GM23338 (cell line): ENCODE data around the gene CYP3A7. TPM values are rescaled to one million over a fixed set of nuclear protein-coding genes. Genes with fewer than 3 reads are reported as not detected.

Experiments used
- ATAC-seq: fragments of 200-7000 bp; cut with Tn5 transposase; 3 replicates; pipeline ENCODE4 v1.9.1; 2020
- DNase-seq: peaks from one replicate; pipeline ENCODE4 v3.0.0-alpha.2; 2015; ENCODE audit warnings: low spot score
- H2AFZ ChIP-seq: fragments of 200-600 bp; sonication (generic); 2 replicates; pipeline ENCODE4 v1.8.0; 2016; ENCODE audit warnings: antibody characterized with exemption, mild to moderate bottlenecking, moderate library complexity
- H3F3A ChIP-seq: fragments of 200-600 bp; sonication (generic); replicated peaks from 2 replicates; pipeline ENCODE4 v1.8.0; 2017; ENCODE audit warnings: antibody characterized with exemption, mixed run types, low read depth
- H3K27ac ChIP-seq: fragments of 200-600 bp; sonication (generic); 2 replicates; pipeline ENCODE4 v1.6.1; 2016; ENCODE audit warnings: low read depth
- H3K27me3 ChIP-seq: fragments of 200-600 bp; sonication (generic); 2 replicates; pipeline ENCODE4 v1.8.0; 2016; ENCODE audit warnings: mild to moderate bottlenecking, mixed run types, moderate library complexity; ENCODE audit not compliant: insufficient read depth
- H3K36me3 ChIP-seq: fragments of 200-600 bp; sonication (generic); 2 replicates; pipeline ENCODE4 v1.8.0; 2016; ENCODE audit warnings: mild to moderate bottlenecking; ENCODE audit not compliant: insufficient read depth
- H3K4me1 ChIP-seq: fragments of 200-600 bp; sonication (generic); 2 replicates; pipeline ENCODE4 v1.8.0; 2016; ENCODE audit warnings: mild to moderate bottlenecking, moderate library complexity; ENCODE audit not compliant: insufficient read depth
- H3K4me2 ChIP-seq: fragments of 200-600 bp; sonication (generic); 2 replicates; pipeline ENCODE4 v1.7.1; 2017; ENCODE audit warnings: mixed run types
- H3K4me3 ChIP-seq: fragments of 200-600 bp; sonication (generic); 2 replicates; pipeline ENCODE4 v1.6.1; 2016; ENCODE audit warnings: mixed run types
- H3K79me2 ChIP-seq: fragments of 200-600 bp; sonication (generic); replicated peaks from 2 replicates; pipeline ENCODE4 v1.8.0; 2017; ENCODE audit warnings: mild to moderate bottlenecking; ENCODE audit not compliant: insufficient read depth
- H3K9me2 ChIP-seq: fragments of 200-600 bp; sonication (generic); 2 replicates; pipeline ENCODE4 v1.8.0; 2017; ENCODE audit not compliant: insufficient read depth
- H4K20me1 ChIP-seq: fragments of 200-600 bp; sonication (generic); replicated peaks from 2 replicates; pipeline ENCODE4 v1.8.0; 2017; ENCODE audit warnings: mild to moderate bottlenecking; ENCODE audit not compliant: insufficient read depth
- H3K27ac Mint-ChIP-seq: 2 replicates; pipeline ENCODE4 v1.8.0; 2020; ENCODE audit warnings: inconsistent platforms, mild to moderate bottlenecking, moderate library complexity, mixed read lengths
- H3K27me3 Mint-ChIP-seq: 3 replicates; pipeline ENCODE4 v1.8.0; 2022; ENCODE audit warnings: low read depth, mild to moderate bottlenecking, moderate library complexity, mixed read lengths, inconsistent platforms; ENCODE audit not compliant: insufficient read depth, poor library complexity
- H3K36me3 Mint-ChIP-seq: 3 replicates; pipeline ENCODE4 v1.8.0; 2021; ENCODE audit warnings: low read depth, mild to moderate bottlenecking, inconsistent platforms, moderate library complexity, mixed read lengths
- H3K4me1 Mint-ChIP-seq: 3 replicates; pipeline ENCODE4 v1.8.0; 2020; ENCODE audit warnings: mild to moderate bottlenecking, inconsistent platforms, mixed read lengths
- H3K4me3 Mint-ChIP-seq: 3 replicates; pipeline ENCODE4 v1.8.0; 2021; ENCODE audit warnings: moderate library complexity, mild to moderate bottlenecking, inconsistent platforms, mixed read lengths
- H3K9me3 Mint-ChIP-seq: 3 replicates; pipeline ENCODE4 v1.8.0; 2020; ENCODE audit warnings: moderate library complexity, mild to moderate bottlenecking, inconsistent platforms, mixed read lengths
- CREB1 ChIP-seq: fragments of 250-450 bp; sonication (Bioruptor Pico); IDR thresholded peaks from 2 replicates; pipeline ENCODE4 v1.5.0; 2020; ENCODE audit warnings: low read depth, mild to moderate bottlenecking, moderate library complexity
- EZH2phosphoT487 ChIP-seq: fragments of 200-600 bp; sonication (generic); IDR thresholded peaks from one replicate; pipeline ENCODE4 v1.8.1; 2018; ENCODE audit warnings: antibody characterized with exemption; ENCODE audit not compliant: unreplicated experiment
- JUNB ChIP-seq: IDR thresholded peaks from one replicate; pipeline ENCODE4 v1.6.1; 2016; ENCODE audit warnings: antibody characterized with exemption; ENCODE audit not compliant: unreplicated experiment
- NANOG ChIP-seq: IDR thresholded peaks from 2 replicates; pipeline ENCODE4 v1.6.1; 2016; ENCODE audit warnings: antibody characterized with exemption, borderline replicate concordance
- POLR2AphosphoS5 ChIP-seq: IDR thresholded peaks from 2 replicates; pipeline ENCODE4 v1.6.1; 2016; ENCODE audit warnings: antibody characterized with exemption, low read depth
- STAT1 ChIP-seq: IDR thresholded peaks from one replicate; pipeline ENCODE4 v1.6.1; 2016; ENCODE audit warnings: antibody characterized with exemption; ENCODE audit not compliant: unreplicated experiment
- ZNF114 ChIP-seq: fragments of 250-450 bp; sonication (Bioruptor Pico); IDR thresholded peaks from 2 replicates; pipeline ENCODE4 v1.5.0; 2020; ENCODE audit warnings: mild to moderate bottlenecking, moderate library complexity
- ZNF331 ChIP-seq: fragments of 250-450 bp; sonication (Bioruptor Pico); IDR thresholded peaks from 2 replicates; pipeline ENCODE4 v1.5.0; 2020; ENCODE audit warnings: low read depth, mild to moderate bottlenecking, moderate library complexity
- polyA plus RNA-seq: library from polyadenylated mRNA; unstranded; fragments of >200 nt; fragmentation: Nextera tagmentation; extraction: Ambion mirVana; gene quantifications from 2 replicates; pipeline ENCODE4 v1.2.1, GENCODE V29; 2016
- total RNA-seq: library from RNA; depleted of rRNA; stranded (reverse); fragments of >200 nt; shearing (Covaris generic); gene quantifications from 2 replicates; pipeline ENCODE4 v1.2.3, GENCODE V29; 2014
- TF ChIP-seq, protein P1 (sequence below), 2 experiments: fragments of 200-600 bp in 1 of 2; sonication (generic) in 1 of 2; conservative IDR thresholded peaks; 2 replicates each; pipeline versions ENCODE4 v1.5.1 to v1.6.1; 2016 to 2017; ENCODE audit warnings: antibody characterized with exemption in 2 of 2, low read depth in 2 of 2, mild to moderate bottlenecking in 2 of 2, moderate library complexity in 1 of 2
- TF ChIP-seq, protein P2 (sequence below): fragments of 250-450 bp; sonication (Bioruptor Pico); IDR thresholded peaks from 2 replicates; pipeline ENCODE4 v1.5.0; 2020; ENCODE audit warnings: mild to moderate bottlenecking, moderate library complexity
- TF ChIP-seq, protein P3 (sequence below): IDR thresholded peaks from 2 replicates; pipeline ENCODE4 v1.6.1; 2016; ENCODE audit warnings: antibody characterized with exemption

Gene CYP3A7
- total and polyA plus RNA-seq, 2 experiments from 2014 or later: 0.19 TPM; not detected in 1

DNA sequence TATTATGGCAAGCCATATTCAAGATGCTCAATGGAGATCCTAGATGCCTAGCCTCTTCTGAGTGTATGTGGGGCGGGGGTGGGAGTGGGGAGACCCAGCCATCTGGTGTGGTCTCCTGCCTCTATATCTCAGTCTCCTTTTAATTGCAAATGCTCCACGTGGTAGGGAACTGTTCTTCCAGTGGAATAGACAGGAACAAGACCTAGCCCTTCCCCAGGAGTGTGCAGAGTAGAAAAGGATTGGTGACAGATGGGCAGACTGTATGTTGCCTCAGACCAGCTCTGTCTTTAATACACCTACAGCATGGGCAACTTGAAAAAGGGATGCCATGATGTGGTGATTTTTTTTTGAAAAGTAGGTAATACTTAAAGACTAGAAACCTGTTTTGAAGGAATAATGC lies 67.8 kb downstream of the CYP3A7 start (continued):
- no peak for TF ChIP-seq STAT1
- TF ChIP-seq JUNB: no peak
- no peak for TF ChIP-seq CREB1 (CRISPR knock-in tag)
- TF ChIP-seq, protein P1, sequence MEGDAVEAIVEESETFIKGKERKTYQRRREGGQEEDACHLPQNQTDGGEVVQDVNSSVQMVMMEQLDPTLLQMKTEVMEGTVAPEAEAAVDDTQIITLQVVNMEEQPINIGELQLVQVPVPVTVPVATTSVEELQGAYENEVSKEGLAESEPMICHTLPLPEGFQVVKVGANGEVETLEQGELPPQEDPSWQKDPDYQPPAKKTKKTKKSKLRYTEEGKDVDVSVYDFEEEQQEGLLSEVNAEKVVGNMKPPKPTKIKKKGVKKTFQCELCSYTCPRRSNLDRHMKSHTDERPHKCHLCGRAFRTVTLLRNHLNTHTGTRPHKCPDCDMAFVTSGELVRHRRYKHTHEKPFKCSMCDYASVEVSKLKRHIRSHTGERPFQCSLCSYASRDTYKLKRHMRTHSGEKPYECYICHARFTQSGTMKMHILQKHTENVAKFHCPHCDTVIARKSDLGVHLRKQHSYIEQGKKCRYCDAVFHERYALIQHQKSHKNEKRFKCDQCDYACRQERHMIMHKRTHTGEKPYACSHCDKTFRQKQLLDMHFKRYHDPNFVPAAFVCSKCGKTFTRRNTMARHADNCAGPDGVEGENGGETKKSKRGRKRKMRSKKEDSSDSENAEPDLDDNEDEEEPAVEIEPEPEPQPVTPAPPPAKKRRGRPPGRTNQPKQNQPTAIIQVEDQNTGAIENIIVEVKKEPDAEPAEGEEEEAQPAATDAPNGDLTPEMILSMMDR (conservative IDR thresholded peaks at IDR 0.05; ENCODE audit: low read depth in 2 of 2): no peak
- TF ChIP-seq NANOG: no peak

DNA sequence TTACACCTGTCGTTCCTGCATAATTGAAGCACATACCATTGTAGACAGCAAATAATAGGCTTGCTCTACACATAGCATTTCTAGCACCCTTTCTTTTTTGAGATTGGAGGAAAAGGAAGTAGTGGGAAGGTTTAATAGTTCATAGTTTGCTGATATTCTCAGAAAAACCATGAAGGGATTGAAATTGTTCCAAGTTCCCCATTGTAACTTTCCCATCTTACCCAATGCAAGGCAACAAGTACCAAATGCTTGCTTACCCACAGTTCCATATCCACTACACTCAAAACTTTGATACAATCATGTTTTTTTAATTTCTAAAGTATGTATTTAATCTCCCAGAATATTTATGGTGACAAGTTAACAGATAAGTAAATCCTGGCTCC lies 69.0 kb downstream of the CYP3A7 start:
- Histone ChIP-seq H3K4me1 (no peaks in the 10 kb centered on the region), H3K4me3 (no peak overlapping the region), H3K79me2 (no peaks in the 10 kb centered on the region), H3K27me3 (no peaks in the 10 kb centered on the region), H3K9me2 (no peaks in the 10 kb centered on the region), H3K27ac (no peak overlapping the region), H3K36me3 (no peaks in the 10 kb centered on the region), H2AFZ (no peak overlapping the region), H3F3A (no peaks in the 10 kb centered on the region), H3K4me2 (no peak overlapping the region), H4K20me1 (no peaks in the 10 kb centered on the region)
- no peak for ATAC-seq
- peaks cover 4% of the 10 kb centered on the region; the same call in 1 of the 3 replicates for H3K9me3 Mint-ChIP-seq
- H3K4me1 Mint-ChIP-seq: peaks cover 3% of the 10 kb centered on the region; the same call in 2 of the 3 replicates
- no peaks in the 10 kb centered on the region for H3K27me3 Mint-ChIP-seq
- peaks cover 4% of the 10 kb centered on the region; the same call in 2 of the 3 replicates for H3K36me3 Mint-ChIP-seq
- no peak for DNase-seq
- H3K4me3 Mint-ChIP-seq: no peak overlapping the region
- H3K27ac Mint-ChIP-seq: no peak overlapping the region
- TF ChIP-seq, protein P2, sequence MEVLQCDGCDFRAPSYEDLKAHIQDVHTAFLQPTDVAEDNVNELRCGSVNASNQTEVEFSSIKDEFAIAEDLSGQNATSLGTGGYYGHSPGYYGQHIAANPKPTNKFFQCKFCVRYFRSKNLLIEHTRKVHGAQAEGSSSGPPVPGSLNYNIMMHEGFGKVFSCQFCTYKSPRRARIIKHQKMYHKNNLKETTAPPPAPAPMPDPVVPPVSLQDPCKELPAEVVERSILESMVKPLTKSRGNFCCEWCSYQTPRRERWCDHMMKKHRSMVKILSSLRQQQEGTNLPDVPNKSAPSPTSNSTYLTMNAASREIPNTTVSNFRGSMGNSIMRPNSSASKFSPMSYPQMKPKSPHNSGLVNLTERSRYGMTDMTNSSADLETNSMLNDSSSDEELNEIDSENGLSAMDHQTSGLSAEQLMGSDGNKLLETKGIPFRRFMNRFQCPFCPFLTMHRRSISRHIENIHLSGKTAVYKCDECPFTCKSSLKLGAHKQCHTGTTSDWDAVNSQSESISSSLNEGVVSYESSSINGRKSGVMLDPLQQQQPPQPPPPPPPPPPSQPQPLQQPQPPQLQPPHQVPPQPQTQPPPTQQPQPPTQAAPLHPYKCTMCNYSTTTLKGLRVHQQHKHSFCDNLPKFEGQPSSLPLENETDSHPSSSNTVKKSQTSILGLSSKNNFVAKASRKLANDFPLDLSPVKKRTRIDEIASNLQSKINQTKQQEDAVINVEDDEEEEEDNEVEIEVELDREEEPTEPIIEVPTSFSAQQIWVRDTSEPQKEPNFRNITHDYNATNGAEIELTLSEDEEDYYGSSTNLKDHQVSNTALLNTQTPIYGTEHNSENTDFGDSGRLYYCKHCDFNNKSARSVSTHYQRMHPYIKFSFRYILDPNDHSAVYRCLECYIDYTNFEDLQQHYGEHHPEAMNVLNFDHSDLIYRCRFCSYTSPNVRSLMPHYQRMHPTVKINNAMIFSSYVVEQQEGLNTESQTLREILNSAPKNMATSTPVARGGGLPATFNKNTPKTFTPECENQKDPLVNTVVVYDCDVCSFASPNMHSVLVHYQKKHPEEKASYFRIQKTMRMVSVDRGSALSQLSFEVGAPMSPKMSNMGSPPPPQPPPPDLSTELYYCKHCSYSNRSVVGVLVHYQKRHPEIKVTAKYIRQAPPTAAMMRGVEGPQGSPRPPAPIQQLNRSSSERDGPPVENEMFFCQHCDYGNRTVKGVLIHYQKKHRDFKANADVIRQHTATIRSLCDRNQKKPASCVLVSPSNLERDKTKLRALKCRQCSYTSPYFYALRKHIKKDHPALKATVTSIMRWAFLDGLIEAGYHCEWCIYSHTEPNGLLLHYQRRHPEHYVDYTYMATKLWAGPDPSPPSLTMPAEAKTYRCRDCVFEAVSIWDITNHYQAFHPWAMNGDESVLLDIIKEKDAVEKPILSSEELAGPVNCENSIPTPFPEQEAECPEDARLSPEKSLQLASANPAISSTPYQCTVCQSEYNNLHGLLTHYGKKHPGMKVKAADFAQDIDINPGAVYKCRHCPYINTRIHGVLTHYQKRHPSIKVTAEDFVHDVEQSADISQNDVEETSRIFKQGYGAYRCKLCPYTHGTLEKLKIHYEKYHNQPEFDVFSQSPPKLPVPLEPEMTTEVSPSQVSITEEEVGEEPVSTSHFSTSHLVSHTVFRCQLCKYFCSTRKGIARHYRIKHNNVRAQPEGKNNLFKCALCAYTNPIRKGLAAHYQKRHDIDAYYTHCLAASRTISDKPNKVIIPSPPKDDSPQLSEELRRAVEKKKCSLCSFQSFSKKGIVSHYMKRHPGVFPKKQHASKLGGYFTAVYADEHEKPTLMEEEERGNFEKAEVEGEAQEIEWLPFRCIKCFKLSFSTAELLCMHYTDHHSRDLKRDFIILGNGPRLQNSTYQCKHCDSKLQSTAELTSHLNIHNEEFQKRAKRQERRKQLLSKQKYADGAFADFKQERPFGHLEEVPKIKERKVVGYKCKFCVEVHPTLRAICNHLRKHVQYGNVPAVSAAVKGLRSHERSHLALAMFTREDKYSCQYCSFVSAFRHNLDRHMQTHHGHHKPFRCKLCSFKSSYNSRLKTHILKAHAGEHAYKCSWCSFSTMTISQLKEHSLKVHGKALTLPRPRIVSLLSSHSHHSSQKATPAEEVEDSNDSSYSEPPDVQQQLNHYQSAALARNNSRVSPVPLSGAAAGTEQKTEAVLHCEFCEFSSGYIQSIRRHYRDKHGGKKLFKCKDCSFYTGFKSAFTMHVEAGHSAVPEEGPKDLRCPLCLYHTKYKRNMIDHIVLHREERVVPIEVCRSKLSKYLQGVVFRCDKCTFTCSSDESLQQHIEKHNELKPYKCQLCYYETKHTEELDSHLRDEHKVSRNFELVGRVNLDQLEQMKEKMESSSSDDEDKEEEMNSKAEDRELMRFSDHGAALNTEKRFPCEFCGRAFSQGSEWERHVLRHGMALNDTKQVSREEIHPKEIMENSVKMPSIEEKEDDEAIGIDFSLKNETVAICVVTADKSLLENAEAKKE: no peak
- TF ChIP-seq, protein P3, sequence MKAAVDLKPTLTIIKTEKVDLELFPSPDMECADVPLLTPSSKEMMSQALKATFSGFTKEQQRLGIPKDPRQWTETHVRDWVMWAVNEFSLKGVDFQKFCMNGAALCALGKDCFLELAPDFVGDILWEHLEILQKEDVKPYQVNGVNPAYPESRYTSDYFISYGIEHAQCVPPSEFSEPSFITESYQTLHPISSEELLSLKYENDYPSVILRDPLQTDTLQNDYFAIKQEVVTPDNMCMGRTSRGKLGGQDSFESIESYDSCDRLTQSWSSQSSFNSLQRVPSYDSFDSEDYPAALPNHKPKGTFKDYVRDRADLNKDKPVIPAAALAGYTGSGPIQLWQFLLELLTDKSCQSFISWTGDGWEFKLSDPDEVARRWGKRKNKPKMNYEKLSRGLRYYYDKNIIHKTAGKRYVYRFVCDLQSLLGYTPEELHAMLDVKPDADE: no peak
- TF ChIP-seq STAT1: no peak
- no peak for TF ChIP-seq POLR2AphosphoS5
- no peak for TF ChIP-seq ZNF331 (CRISPR knock-in tag)
- TF ChIP-seq, protein P1 (conservative IDR thresholded peaks at IDR 0.05; ENCODE audit: low read depth in 2 of 2): no peak
- no peak for TF ChIP-seq EZH2phosphoT487
- no peak for TF ChIP-seq CREB1 (CRISPR knock-in tag)
- no peak for TF ChIP-seq JUNB
- no peak for TF ChIP-seq NANOG
- no peak for TF ChIP-seq ZNF114
